Measurements from ENCODE around the gene CENPE. TPM values are rescaled to one million over a fixed set of nuclear protein-coding genes. Genes with fewer than 3 reads are reported as not detected.

The CENPE gene
- total RNA-seq, 2 experiments from 2014 or later: 42.4 to 54.0 TPM

Other genes starting within 250 kb of the CENPE start
- gene SLC9B1, start 178.6 kb downstream of the CENPE start, total RNA-seq: 1 to 10 TPM; 1.8 to 3.7 TPM
- 10 to 100 TPM; 30.6 to 31.2 TPM for gene SLC9B2, start 121.6 kb downstream of the CENPE start, total RNA-seq
- gene BDH2, start 98.5 kb downstream of the CENPE start, total RNA-seq: 10 to 100 TPM; 12.7 to 14.8 TPM

All from activated CD4-positive, alpha-beta T cell treated with anti-CD3 and anti-CD28 coated beads for 36 hours (primary cell).